DOHH2 (cell line): Measurements from ENCODE around the gene SPATA20.

Experiments used
- EZH2phosphoT487 ChIP-seq: fragments of 200-600 bp; sonication (generic); IDR thresholded peaks from 2 replicates; pipeline ENCODE4 v1.6.1; 2017; ENCODE audit warnings: borderline replicate concordance, mild to moderate bottlenecking, antibody characterized with exemption, low read length, moderate library complexity, mixed read lengths
- TF ChIP-seq, protein P1 (sequence below): fragments of 200-600 bp; sonication (generic); IDR thresholded peaks from one replicate; pipeline ENCODE4 v1.5.1; 2014; ENCODE audit warnings: antibody characterized with exemption, mild to moderate bottlenecking, low read depth, low read length; ENCODE audit not compliant: poor library complexity, severe bottlenecking

DNA sequence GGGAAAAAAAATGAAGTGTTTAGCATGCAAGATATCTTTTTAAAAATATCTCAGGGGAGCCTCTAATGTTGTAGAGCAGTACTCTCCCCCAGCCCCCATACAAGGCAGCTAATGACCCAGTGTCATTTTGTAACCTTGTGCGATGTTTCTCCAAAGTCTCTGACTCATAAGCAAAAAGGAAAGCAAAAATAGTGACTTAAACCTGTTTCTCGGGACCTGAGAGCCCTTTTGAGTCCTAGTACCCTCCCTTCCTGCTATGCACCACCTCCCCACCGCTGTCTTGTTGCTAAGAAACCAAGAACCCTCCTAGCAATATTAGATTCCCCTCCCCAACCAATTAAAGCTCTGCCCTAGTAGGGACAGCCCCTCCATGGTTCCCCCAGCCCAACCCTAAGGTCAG lies 35.9 kb upstream of the SPATA20 start:
- TF ChIP-seq, protein P1, sequence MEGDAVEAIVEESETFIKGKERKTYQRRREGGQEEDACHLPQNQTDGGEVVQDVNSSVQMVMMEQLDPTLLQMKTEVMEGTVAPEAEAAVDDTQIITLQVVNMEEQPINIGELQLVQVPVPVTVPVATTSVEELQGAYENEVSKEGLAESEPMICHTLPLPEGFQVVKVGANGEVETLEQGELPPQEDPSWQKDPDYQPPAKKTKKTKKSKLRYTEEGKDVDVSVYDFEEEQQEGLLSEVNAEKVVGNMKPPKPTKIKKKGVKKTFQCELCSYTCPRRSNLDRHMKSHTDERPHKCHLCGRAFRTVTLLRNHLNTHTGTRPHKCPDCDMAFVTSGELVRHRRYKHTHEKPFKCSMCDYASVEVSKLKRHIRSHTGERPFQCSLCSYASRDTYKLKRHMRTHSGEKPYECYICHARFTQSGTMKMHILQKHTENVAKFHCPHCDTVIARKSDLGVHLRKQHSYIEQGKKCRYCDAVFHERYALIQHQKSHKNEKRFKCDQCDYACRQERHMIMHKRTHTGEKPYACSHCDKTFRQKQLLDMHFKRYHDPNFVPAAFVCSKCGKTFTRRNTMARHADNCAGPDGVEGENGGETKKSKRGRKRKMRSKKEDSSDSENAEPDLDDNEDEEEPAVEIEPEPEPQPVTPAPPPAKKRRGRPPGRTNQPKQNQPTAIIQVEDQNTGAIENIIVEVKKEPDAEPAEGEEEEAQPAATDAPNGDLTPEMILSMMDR = no peak
- no peak for TF ChIP-seq EZH2phosphoT487
